Left forelimb (tissue), 1 donor: ENCODE measurements around the gene C17orf58.
"Not testable (repeated sequence)": the region's sequence is repeated elsewhere in the genome, so short reads cannot be mapped to it uniquely, and the experiment has no call there.

Experiments
- DNase-seq: peaks from one replicate; pipeline ENCODE4 v3.0.0-alpha.2; 2018; ENCODE audit warnings: low spot score

Gene C17orf58

GRCh38 chr17:67996301-67997171, at the start of gene C17orf58:
C17orf58 (minus strand) TSS chr17:67996469; CDS start chr17:67996198, 271 bp downstream.
- not testable (repeated sequence) for DNase-seq

DNA sequence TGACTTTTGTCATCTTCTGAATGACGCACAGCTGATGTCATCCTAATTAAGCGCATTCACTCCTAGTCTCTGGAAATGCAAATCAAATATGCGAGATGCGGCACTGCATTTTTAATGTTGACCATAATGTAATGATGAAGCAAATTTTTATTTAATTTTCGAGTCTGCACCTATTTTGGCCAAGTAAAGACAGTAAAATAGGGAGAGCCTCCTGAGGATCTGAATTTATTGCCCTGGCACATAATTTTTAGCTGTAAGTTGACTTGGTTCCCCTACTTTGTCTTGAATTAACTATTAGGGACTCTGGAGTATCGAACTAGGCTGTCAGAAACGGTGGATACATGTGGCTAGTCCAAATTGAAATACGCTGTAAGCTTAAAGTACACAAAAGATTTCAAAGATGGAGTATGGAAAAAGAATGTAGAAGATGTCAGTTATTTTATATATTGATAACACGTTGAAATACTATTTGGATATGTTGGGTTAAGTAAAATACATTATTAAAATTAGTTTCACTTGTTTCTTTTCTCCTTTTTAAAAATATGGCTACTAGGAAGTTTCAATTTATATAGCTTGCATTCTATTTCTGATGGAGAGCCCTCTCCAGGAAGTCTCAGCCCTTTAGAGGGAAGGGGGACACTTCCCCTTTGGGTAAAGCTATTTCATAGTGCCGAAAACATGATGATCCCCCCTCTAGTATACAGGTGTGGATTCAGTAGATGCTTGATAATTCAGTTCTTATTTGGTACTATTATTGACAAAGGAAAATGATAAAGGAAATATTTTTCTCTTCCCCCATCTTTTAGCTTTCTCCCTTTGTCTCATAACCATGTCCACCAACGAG, 40.3 kb upstream of the C17orf58 start:
- no peak for DNase-seq

GRCh38 chr17:68035523-68036303, 39.4 kb upstream of the C17orf58 start, which contains the start of gene KPNA2:
KPNA2 (plus strand) TSS chr17:68035735; CDS start chr17:68037133, 1,398 bp downstream.
- DNase-seq, result peak; percentile 95

GRCh38 chr17:68035131-68035522, 38.9 kb upstream of the C17orf58 start:
- peak; percentile 94 for DNase-seq

GRCh38 chr17:68034452-68034776, 38.1 kb upstream of the C17orf58 start:
- no peak for DNase-seq

DNA sequence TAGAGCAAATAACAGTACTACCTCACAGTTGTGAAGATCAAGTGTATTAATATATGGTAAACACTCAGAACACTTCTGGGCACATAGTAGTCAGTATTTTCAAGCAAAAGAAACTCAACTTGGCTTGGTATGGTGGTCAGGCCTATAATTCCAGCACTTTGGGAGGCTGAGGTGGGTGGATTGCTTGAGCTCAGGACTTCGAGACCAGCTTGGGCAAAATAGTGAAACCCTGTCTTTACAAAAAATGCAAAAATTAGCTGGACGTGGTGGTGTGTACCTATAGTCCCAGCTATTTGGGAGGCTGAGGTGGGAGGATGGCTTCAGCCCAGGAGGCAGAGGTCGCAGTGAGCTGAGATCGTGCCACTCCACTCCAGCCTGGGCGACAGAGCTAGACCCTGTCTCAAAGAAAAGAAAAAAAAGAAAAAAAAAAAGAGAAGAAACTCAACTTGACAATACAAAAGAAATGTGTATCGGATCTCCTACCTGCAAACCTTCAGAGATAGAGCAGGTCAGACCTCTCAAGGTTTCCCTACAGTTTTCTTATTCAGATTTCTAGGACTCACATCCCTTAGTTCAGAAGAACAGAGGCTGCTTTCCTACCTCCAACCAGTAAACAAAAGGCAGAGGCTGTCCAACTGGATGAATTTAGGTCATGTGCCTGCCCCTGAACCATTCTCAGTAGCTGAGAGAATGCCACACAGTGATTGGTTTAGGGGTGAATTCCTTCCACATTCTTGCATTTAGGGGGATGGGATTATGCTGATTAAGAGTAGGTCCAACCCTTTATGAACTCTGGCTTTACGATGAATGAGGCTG, 37.6 kb upstream of the C17orf58 start:
- no peak for DNase-seq

DNA sequence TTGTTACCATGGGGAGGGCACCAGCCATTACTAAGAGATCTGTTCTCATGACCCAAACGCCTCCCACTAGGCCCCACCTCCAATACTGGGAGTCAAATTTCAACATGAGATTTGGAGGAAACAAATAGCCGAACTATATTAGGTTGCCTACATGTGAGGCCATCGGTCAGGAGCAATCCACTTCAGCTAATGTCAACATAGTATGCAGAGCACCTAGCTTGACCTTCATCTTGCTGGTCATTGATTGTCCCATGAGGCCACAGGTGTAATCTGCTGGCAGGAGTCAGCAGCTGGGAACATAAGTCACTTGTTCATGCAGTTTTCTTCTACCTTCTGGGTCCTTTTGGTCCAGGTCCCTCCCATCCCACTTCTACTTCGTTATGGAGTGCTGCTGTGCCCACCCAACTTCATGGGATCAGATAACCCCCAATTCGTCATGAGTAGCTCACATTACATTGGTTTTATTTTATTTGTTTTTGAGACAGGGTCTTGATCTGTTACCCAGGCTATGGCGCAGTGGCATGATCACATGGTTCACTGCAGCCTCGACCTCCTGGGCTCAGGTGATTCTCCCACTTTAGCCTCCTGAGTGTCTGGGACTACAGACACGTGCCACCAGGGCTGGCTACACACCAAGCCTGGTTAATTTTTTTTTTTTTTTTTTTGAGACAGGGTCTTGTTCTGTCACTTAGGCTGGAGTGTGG, 33.4 kb upstream of the C17orf58 start:
- no peak for DNase-seq

DNA sequence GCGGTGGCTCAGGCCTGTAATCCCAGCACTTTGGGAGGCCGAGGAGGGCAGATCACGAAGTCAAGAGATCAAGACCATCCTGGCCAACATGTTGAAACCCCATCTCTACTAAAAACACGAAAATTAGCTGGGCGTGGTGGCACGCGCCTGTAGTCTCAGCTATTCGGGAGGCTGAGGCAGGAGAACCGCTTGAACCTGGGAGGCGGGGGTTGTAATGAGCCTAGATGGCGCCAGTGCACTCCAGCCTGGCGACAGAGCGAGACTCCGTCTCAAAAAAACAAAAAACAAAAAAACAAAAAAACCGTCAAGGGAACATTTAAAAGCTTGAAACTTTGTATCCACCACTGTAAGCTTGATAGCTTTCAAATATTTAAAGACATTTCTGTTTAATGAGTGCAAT, 26.3 kb upstream of the C17orf58 start:
- DNase-seq, result not testable (repeated sequence)

DNA sequence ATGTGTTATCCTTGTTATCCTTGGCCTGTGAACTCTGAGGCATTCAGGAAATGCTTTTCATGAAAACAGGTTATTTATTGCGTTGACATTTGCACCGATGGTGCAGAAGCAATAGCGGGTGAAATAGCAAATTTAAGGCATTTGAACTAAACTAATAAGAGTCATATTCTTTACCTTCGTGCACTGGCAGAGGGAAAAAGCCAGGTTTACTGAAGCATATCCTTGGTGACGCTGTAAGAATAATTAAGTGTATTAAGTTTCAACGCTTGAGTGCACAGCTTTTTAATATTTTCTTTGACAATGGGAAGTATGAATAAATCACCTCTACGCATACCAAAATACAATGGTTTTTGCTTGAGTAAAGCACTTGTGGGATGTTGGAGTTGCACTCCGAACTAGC, 25.7 kb upstream of the C17orf58 start:
- no peak for DNase-seq

DNA sequence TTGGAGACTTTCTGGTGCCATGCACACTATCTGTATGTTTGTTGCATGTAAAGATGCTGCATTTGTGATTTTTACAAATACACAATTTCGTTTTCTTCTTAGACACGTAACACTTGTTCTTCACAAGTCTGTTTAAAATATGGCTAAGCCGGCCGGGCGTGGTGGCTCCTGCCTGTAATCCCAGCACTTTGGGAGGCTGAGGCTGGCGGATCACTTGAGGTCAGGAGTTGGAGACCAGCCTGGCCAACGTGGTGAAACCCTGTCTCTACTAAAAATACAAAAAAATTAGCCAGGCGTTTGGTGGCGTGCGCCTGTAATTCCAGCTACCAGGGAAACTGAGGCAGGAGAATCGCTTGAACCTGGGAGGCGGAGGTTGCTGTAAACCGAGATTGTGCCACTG, 24.5 kb upstream of the C17orf58 start:
- DNase-seq, result not testable (repeated sequence)

DNA sequence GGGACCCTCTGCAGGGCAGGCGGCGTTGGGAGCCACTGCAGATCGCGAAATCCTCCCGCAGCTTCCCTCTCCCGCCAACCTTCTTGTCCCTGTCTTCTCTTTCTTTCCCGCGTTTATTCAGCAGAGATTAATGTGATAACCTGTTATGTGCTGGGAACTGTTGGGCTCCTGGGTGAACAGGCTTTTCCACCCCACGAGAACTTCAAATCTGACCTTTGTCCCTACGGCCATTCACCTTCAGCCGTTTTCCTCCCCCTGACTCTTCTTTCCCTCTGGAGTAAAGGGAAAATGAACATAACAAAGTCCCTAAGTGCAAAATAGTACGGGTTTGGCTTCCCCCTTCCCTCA, 24.1 kb upstream of the C17orf58 start:
- no peak for DNase-seq

- peak; percentile 99 for DNase-seq
Observed at GRCh38 chr17:68019675-68020408, 23.6 kb upstream of the C17orf58 start.

DNA sequence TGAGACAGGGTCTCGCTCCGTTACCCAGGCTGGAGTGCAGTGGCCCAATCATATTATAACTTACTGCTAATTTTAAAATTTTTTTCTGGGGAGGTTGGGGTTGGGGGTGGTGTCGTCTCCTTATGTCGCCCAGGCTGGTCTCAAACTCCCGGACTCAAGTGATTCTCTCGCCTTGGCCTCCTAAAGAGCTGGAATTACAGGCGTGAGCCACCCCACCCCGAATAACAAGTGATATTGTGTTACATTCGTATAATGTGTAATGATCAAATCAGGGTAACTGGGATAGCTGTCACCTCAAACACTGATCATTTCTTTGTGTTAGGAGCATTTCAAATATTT, 23.0 kb upstream of the C17orf58 start:
- no peak for DNase-seq

DNA sequence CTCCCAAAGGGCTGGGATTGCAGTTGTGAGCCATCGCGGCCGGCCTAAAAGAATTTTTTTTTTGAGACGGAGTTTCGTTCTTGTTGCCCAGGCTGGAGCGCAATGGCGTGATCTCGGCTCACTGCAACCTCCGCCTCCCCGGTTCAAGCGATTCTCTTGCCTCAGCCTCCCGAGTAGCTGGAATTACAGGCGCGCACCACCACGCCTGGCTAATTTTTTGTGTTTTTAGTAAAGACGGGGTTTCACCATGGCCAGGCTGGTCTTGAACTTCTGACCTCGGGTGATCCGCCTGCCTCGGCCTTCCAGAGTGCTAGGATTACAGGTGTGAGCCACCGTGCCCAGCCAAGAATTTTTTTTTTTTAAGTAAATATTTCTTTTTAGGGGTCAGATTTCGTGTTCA, 22.2 kb upstream of the C17orf58 start:
- DNase-seq, result not testable (repeated sequence)

- no peak for DNase-seq
Observed at GRCh38 chr17:68016838-68017237, 20.6 kb upstream of the C17orf58 start.

- no peak for DNase-seq
Observed at GRCh38 chr17:68015081-68015723, 18.9 kb upstream of the C17orf58 start.

- no peak for DNase-seq
Observed at GRCh38 chr17:68013385-68013784, 17.1 kb upstream of the C17orf58 start.

- no peak for DNase-seq
Observed at GRCh38 chr17:68011199-68011665, 15.0 kb upstream of the C17orf58 start.

DNA sequence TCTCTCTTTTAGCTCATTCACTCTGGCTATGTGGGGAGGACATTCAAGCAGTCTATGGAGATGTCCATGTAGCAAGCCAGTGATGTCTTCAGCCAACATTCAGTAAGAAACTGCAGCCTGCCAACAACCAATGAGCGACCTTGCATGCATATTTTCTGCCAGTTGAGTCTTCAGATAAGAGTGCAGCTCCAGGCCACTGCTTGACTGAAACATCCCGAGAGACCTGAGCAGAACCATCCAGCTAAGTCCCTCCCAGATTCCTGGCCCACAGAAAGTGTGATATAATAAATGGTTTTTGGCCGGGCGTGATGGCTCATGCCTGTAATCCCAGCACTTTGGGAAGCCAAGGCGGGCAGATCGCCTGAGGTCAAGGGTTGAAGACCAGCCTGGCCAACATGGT, 10.5 kb upstream of the C17orf58 start:
- DNase-seq, result no peak

DNA sequence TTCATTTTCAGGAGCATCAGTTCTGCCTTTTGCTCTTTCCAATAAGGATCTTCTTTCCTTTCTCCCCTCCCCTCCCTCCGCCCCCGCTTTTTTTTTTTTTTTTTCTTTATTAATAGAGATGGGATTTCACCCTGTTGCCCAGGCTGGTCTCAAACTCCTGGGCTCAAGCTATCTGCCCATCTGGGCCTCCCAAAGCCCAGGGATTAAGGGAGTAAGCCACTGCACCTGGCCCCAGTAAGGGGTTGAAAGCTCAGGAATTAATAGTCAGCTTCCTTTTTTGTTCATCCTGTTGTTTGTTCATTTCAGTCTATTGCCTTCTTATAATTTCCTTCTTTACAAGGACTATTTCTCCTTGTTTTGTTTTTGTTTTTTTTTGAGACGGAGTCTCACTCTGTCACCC, 7.9 kb upstream of the C17orf58 start:
- DNase-seq, result no peak
